Cardiac muscle cell (in vitro differentiated cells and primary cell): ENCODE measurements around the gene DNM3. TPM values are rescaled to one million over a fixed set of nuclear protein-coding genes. Genes with fewer than 3 reads are reported as not detected.
A peak's percentile ranks its signal among the peaks of the same experiment; 100 is the strongest.

ENCODE experiments used
- DNase-seq, 2 donors: peaks; one replicate each; pipeline versions ENCODE4 v3.0.0 to v3.0.0-alpha.2; 2010 to 2017; ENCODE audit warnings: low read depth in 1 of 2, low spot score in 1 of 2
- H3K27ac ChIP-seq: fragments of 200-600 bp; sonication (generic); 2 replicates; pipeline ENCODE4 v1.5.1; 2016
- H3K27me3 ChIP-seq: fragments of 200-600 bp; sonication (generic); 2 replicates; pipeline ENCODE4 v1.6.0; 2016; ENCODE audit warnings: control low read depth
- H3K36me3 ChIP-seq: fragments of 200-600 bp; sonication (generic); 2 replicates; pipeline ENCODE4 v1.5.1; 2016; ENCODE audit warnings: control low read depth
- H3K4me1 ChIP-seq: fragments of 200-600 bp; sonication (generic); 2 replicates; pipeline ENCODE4 v1.8.1; 2017; ENCODE audit warnings: low read depth, mild to moderate bottlenecking, mixed run types
- H3K4me3 ChIP-seq: fragments of 200-600 bp; sonication (generic); 2 replicates; pipeline ENCODE4 v1.5.1; 2016; ENCODE audit warnings: mild to moderate bottlenecking
- H3K9me3 ChIP-seq: fragments of 200-600 bp; sonication (generic); 2 replicates; pipeline ENCODE4 v1.5.1; 2017; ENCODE audit warnings: low read depth, mild to moderate bottlenecking, control low read depth
- CTCF ChIP-seq: IDR thresholded peaks from 2 replicates; pipeline ENCODE4 v1.5.1; 2012; ENCODE audit warnings: low read depth, mild to moderate bottlenecking, low read length
- polyA plus RNA-seq: library from polyadenylated mRNA; unstranded; fragments of >200 nt; fragmentation: Nextera tagmentation; extraction: Ambion mirVana; gene quantifications from 2 replicates; pipeline ENCODE4 v1.2.1, GENCODE V29; 2016
- total RNA-seq: library from RNA; depleted of rRNA; stranded (reverse); fragments of >200 nt; gene quantifications from 2 replicates; pipeline ENCODE4 v1.2.3, GENCODE V29; 2016

The DNM3 gene
- total and polyA plus RNA-seq, 2 experiments from 2014 or later: 0.42 TPM; not detected in 1

GRCh38 chr1:172167796-172168596, 326.7 kb downstream of the DNM3 start:
- DNase-seq: peak; percentile 71 to 93
- H3K4me3 ChIP-seq: no peak overlapping the region
- no peaks in the 10 kb centered on the region for H3K9me3 ChIP-seq
- TF ChIP-seq CTCF: no peak
- H3K4me1 ChIP-seq: peaks cover 6% of the 10 kb centered on the region
- H3K36me3 ChIP-seq: no peaks in the 10 kb centered on the region
- peak overlapping the region; percentile 41 for H3K27ac ChIP-seq
- no peaks in the 10 kb centered on the region for H3K27me3 ChIP-seq

DNA sequence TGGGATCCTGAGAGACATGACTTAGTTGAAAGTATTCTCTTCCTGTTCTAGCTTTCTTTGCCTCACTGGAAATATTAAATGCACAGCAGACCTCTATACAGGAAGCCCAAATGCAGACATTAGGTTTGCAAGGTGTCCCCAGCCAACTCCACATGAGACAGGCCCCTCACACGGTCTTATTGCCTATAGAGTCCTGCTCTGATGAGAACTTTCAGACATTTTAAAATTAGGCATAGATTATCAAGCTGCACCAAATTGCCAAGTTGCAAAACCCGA, 327.2 kb downstream of the DNM3 start:
- Histone ChIP-seq H3K27ac (peak overlapping the region; percentile 41), H3K36me3 (no peaks in the 10 kb centered on the region), H3K4me1 (peaks cover 6% of the 10 kb centered on the region), H3K4me3 (no peak overlapping the region), H3K9me3 (no peaks in the 10 kb centered on the region), H3K27me3 (no peaks in the 10 kb centered on the region)
- DNase-seq: no peak
- no peak for TF ChIP-seq CTCF

GRCh38 chr1:172169836-172170235, 328.5 kb downstream of the DNM3 start:
- no peaks in the 10 kb centered on the region for H3K9me3 ChIP-seq
- H3K27ac ChIP-seq: no peak overlapping the region
- no peaks in the 10 kb centered on the region for H3K36me3 ChIP-seq
- DNase-seq: no peak
- no peak overlapping the region for H3K4me3 ChIP-seq
- peaks cover 6% of the 10 kb centered on the region for H3K4me1 ChIP-seq
- no peak for TF ChIP-seq CTCF
- H3K27me3 ChIP-seq: no peaks in the 10 kb centered on the region

- Histone ChIP-seq H3K9me3 (no peaks in the 10 kb centered on the region), H3K4me3 (no peak overlapping the region), H3K27ac (no peak overlapping the region), H3K36me3 (no peaks in the 10 kb centered on the region), H3K4me1 (peaks cover 6% of the 10 kb centered on the region), H3K27me3 (no peaks in the 10 kb centered on the region)
- TF ChIP-seq CTCF: no peak
- DNase-seq: peak in 1 of 2 donors; percentile 18
These were observed 331.1 kb downstream of the DNM3 start for GRCh38 chr1:172172352-172172831.

GRCh38 chr1:172176206-172176605, 334.9 kb downstream of the DNM3 start:
- H3K27me3 ChIP-seq: no peaks in the 10 kb centered on the region
- H3K4me1 ChIP-seq: no peaks in the 10 kb centered on the region
- TF ChIP-seq CTCF: no peak
- no peaks in the 10 kb centered on the region for H3K36me3 ChIP-seq
- no peak overlapping the region for H3K4me3 ChIP-seq
- no peak overlapping the region for H3K27ac ChIP-seq
- H3K9me3 ChIP-seq: no peaks in the 10 kb centered on the region
- no peak for DNase-seq
